ENCODE data around the gene IDH3G. TPM values are rescaled to one million over a fixed set of nuclear protein-coding genes. Genes with fewer than 3 reads are reported as not detected.

The IDH3G gene
- total RNA-seq, 4 donors from 2014 or later: 48.4 to 88.5 (median 67.2) TPM

DNA sequence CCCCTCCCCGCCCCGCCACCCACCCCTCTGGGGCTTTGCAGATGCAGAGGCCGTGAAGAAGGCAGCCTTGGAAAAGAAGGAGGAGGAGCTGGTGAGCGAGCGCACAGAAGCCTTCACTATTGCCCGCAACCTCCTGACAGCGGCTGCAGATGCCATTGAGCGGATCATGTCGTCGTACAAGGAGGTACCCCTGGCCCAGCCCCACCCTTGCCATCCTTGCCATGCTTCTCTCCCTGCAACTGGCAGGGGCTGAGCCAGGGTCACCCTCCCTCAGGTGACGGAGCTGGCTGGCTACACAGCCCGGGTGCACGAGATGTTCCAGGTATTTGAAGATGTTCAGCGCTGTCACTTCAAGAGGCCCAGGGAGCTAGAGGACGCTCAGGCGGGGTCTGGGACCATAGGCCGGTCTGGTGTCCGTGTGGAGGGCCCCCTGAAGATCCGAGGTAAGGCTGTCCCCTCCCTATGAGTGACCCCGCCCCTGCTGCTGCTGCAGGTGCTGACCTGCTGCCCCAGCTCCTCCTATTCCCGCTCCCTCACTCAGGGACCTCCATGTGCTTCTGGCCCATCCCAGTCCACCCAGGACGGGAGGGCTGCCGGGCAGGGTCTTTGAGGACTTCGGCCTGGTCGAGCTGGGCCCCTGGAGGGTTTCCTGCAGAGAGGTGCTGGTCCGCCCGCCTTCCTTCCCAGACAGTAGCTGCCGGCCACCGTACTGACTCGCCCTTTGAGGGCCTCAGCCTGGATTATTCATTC lies 57.9 kb downstream of the IDH3G start:
- H3K27ac ChIP-seq: no peak overlapping the region
- no peaks in the 10 kb centered on the region for H3K27me3 ChIP-seq
- no peaks in the 10 kb centered on the region for H3K9me3 ChIP-seq
- no peak overlapping the region for H3K4me3 ChIP-seq
- DNase-seq: no peak
- no peak for TF ChIP-seq POLR2A (IDR thresholded peaks at IDR 0.05)
- TF ChIP-seq, protein P1, sequence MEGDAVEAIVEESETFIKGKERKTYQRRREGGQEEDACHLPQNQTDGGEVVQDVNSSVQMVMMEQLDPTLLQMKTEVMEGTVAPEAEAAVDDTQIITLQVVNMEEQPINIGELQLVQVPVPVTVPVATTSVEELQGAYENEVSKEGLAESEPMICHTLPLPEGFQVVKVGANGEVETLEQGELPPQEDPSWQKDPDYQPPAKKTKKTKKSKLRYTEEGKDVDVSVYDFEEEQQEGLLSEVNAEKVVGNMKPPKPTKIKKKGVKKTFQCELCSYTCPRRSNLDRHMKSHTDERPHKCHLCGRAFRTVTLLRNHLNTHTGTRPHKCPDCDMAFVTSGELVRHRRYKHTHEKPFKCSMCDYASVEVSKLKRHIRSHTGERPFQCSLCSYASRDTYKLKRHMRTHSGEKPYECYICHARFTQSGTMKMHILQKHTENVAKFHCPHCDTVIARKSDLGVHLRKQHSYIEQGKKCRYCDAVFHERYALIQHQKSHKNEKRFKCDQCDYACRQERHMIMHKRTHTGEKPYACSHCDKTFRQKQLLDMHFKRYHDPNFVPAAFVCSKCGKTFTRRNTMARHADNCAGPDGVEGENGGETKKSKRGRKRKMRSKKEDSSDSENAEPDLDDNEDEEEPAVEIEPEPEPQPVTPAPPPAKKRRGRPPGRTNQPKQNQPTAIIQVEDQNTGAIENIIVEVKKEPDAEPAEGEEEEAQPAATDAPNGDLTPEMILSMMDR (IDR thresholded peaks at IDR 0.05): no peak
- H3K36me3 ChIP-seq: no peaks in the 10 kb centered on the region
- intact Hi-C loops (cut with DNase I; ENCODE audit: low total_unique reads): no loop called here
- no peaks in the 10 kb centered on the region for H3K4me1 ChIP-seq

Other genes with a start within 250 kb of the IDH3G start
- 10 to 100 TPM; 14.9 to 94.5 (median 29.3) TPM for gene CCNQ, start 195.2 kb downstream of the IDH3G start, total RNA-seq
- gene DUSP9, start 147.2 kb downstream of the IDH3G start, total RNA-seq: under 1 TPM in 1 of 4 donors, not detected in 3; 0.21 TPM
- 1 to 10 TPM in 3 of 4 donors, not detected in 1; 1.8 to 8.5 (median 5.9) TPM for gene PNCK, start 120.6 kb downstream of the IDH3G start, total RNA-seq
- gene SLC6A8, start 106.4 kb downstream of the IDH3G start, total RNA-seq: 10 to 100 TPM in 2 of 4 donors, 1 to 10 TPM in 2; 4.7 to 40.3 (median 11.2) TPM
- gene BCAP31, start 70.0 kb downstream of the IDH3G start, total RNA-seq: 100 to 1,000 TPM in 2 of 4 donors, 10 to 100 TPM in 2; 86.6 to 177 (median 102) TPM
- 10 to 100 TPM in 3 of 4 donors, 1 to 10 TPM in 1; 2.9 to 24.9 (median 13.1) TPM for gene ABCD1, start 69.5 kb downstream of the IDH3G start, total RNA-seq
- 10 to 100 TPM in 1 of 4 donors, 1 to 10 TPM in 3; 1.5 to 50.7 (median 5.1) TPM for gene PLXNB3, start 30.1 kb downstream of the IDH3G start, total RNA-seq
- 10 to 100 TPM in 1 of 4 donors, 1 to 10 TPM in 2, under 1 TPM in 1; 0.76 to 13.8 (median 5.5) TPM for gene SRPK3, start 13.3 kb downstream of the IDH3G start, total RNA-seq
- 100 to 1,000 TPM in 2 of 4 donors, 10 to 100 TPM in 2; 26.9 to 633 (median 103) TPM for gene SSR4, start 293 bp upstream of the IDH3G start, total RNA-seq
- 10 to 100 TPM in 3 of 4 donors, 1 to 10 TPM in 1; 2.6 to 21.3 (median 16.8) TPM for gene PDZD4, start 36.2 kb upstream of the IDH3G start, total RNA-seq
- gene L1CAM, start 91.8 kb upstream of the IDH3G start, total RNA-seq: 1 to 10 TPM in 2 of 4 donors, under 1 TPM in 1, not detected in 1; 0.26 to 5.1 (median 2.8) TPM
- gene AVPR2, start 110.3 kb upstream of the IDH3G start, total RNA-seq: 1 to 10 TPM in 2 of 4 donors, under 1 TPM in 1, not detected in 1; 0.35 to 5.2 (median 4.4) TPM
- 10 to 100 TPM in 2 of 4 donors, 1 to 10 TPM in 2; 5.1 to 28.3 (median 15.8) TPM for gene ARHGAP4, start 131.9 kb upstream of the IDH3G start, total RNA-seq
- 100 to 1,000 TPM in 2 of 4 donors, 10 to 100 TPM in 2; 37.9 to 198 (median 109) TPM for gene NAA10, start 140.7 kb upstream of the IDH3G start, total RNA-seq
- 1 to 10 TPM in 3 of 4 donors, under 1 TPM in 1; 0.77 to 5.9 (median 2.6) TPM for gene RENBP, start 150.3 kb upstream of the IDH3G start, total RNA-seq
- 10 to 100 TPM; 20.9 to 65.7 (median 37.3) TPM for gene HCFC1, start 177.4 kb upstream of the IDH3G start, total RNA-seq
- 1 to 10 TPM in 3 of 4 donors, not detected in 1; 2.5 to 9.6 (median 6.2) TPM for gene TMEM187, start 178.4 kb upstream of the IDH3G start, total RNA-seq
- 10 to 100 TPM in 3 of 4 donors, 1 to 10 TPM in 1; 9.7 to 52.6 (median 35.8) TPM for gene IRAK1, start 225.5 kb upstream of the IDH3G start, total RNA-seq

Data from uterus (tissue), 4 donors.